A673 (cell line): ENCODE data around the gene SLC12A3.

ENCODE experiments used
- CTCF ChIP-seq: fragments of 300-800, 200-600 bp; sonication (generic); conservative IDR thresholded peaks from 2 replicates; pipeline ENCODE4 v1.5.1; 2017; ENCODE audit warnings: low read depth, mild to moderate bottlenecking, antibody characterized with exemption, low read length, moderate library complexity, mixed read lengths
- EZH2 ChIP-seq: fragments of 200-600 bp; sonication (generic); IDR thresholded peaks from 2 replicates; pipeline ENCODE4 v1.6.1; 2017; ENCODE audit warnings: borderline replicate concordance, low read depth, mild to moderate bottlenecking, mixed read lengths, antibody characterized with exemption, low read length; ENCODE audit not compliant: poor library complexity, severe bottlenecking

- TF ChIP-seq CTCF (no peak), EZH2 (no peak)
Observed at GRCh38 chr16:56888806-56889205, 23.8 kb downstream of the SLC12A3 start.
